H1 (cell line): Measurements from ENCODE around the gene USP53. TPM values are rescaled to one million over a fixed set of nuclear protein-coding genes. Genes with fewer than 3 reads are reported as not detected.

Experiments
- CTCF ChIA-PET: fragments of 300-600 bp; sonication (Branson Sonifier 250); formaldehyde crosslinking; loops from one replicate; lab custom pipeline; 2021; ENCODE audit not compliant: partially characterized antibody; lab: Charles Lee
- POLR2A ChIA-PET: fragments of 300-600 bp; sonication (Branson Sonifier 250); formaldehyde crosslinking; loops from one replicate; lab custom pipeline; 2021; ENCODE audit warnings: inconsistent platforms; ENCODE audit not compliant: partially characterized antibody; lab: Charles Lee
- DNase-seq, 2 experiments: peaks; one replicate each; pipeline versions ENCODE4 v3.0.0 to v3.0.0-alpha.2; 2010 to 2022; ENCODE audit warnings: low spot score in 2 of 2, low read depth in 1 of 2, mixed read lengths in 1 of 2
- FAIRE-seq: peaks from 2 replicates; lab custom pipeline; 2011; peaks lifted over from hg19 to GRCh38; lab: Jason Lieb, UNC
- H2AFZ ChIP-seq: 2 replicates; pipeline ENCODE4 v1.8.1; 2012; ENCODE audit warnings: low read length, inconsistent platforms
- H2AK5ac ChIP-seq: 2 replicates; pipeline ENCODE4 v1.6.1; 2013; ENCODE audit warnings: low read depth, low read length
- H2BK120ac ChIP-seq: replicated peaks from 2 replicates; pipeline ENCODE3; 2013; ENCODE audit warnings: low read depth, low read length, inconsistent platforms
- H2BK12ac ChIP-seq: 2 replicates; pipeline ENCODE4 v1.6.1; 2013; ENCODE audit warnings: low read depth, low read length
- H2BK15ac ChIP-seq: 2 replicates; pipeline ENCODE4 v1.6.1; 2013; ENCODE audit warnings: low read length
- H2BK20ac ChIP-seq: 2 replicates; pipeline ENCODE4 v1.6.1; 2013; ENCODE audit warnings: low read length
- H2BK5ac ChIP-seq: 2 replicates; pipeline ENCODE4 v1.6.1; 2013; ENCODE audit warnings: low read depth, low read length
- H3K14ac ChIP-seq: 2 replicates; pipeline ENCODE4 v1.6.1; 2013; ENCODE audit warnings: inconsistent platforms; ENCODE audit not compliant: insufficient read length
- H3K18ac ChIP-seq: 2 replicates; pipeline ENCODE4 v1.6.1; 2013; ENCODE audit warnings: low read length; ENCODE audit errors: extremely low read depth
- H3K23ac ChIP-seq: 2 replicates; pipeline ENCODE4 v1.6.1; 2013; ENCODE audit warnings: inconsistent platforms; ENCODE audit not compliant: insufficient read length
- H3K23me2 ChIP-seq: 2 replicates; pipeline ENCODE4 v1.6.1; 2013; ENCODE audit warnings: low read depth, low read length
- H3K27ac ChIP-seq: 2 replicates; pipeline ENCODE4 v1.6.1; 2011; ENCODE audit warnings: low read depth, low read length, inconsistent platforms
- H3K27me3 ChIP-seq, 4 experiments: replicated peaks in 1 of 4; 1 replicate in 1 of 4; 2 replicates in 3 of 4; pipeline versions ENCODE4 v1.6.1 to v1.8.1; 2011 to 2013; ENCODE audit warnings: low read length in 3 of 4, mild to moderate bottlenecking in 3 of 4, inconsistent platforms in 2 of 4, mixed read lengths in 2 of 4, moderate library complexity in 1 of 4; ENCODE audit not compliant: control insufficient read depth in 3 of 4, insufficient read depth in 3 of 4; ENCODE audit errors: extremely low read depth in 1 of 4
- H3K36me3 ChIP-seq, 4 experiments: 2 replicates each; pipeline versions ENCODE4 v1.6.1 to v1.8.1; 2011 to 2013; ENCODE audit warnings: mild to moderate bottlenecking in 4 of 4, low read length in 3 of 4, moderate library complexity in 2 of 4, control low read depth in 1 of 4, inconsistent platforms in 1 of 4; ENCODE audit not compliant: insufficient read depth in 4 of 4, control insufficient read depth in 2 of 4
- H3K4ac ChIP-seq: replicated peaks from 2 replicates; pipeline ENCODE3; 2013; ENCODE audit warnings: low read length, low read depth, mixed read lengths, inconsistent platforms; ENCODE audit not compliant: insufficient read length
- H3K4me1 ChIP-seq, 4 experiments: replicated peaks in 1 of 4; 1 replicate in 1 of 4; 2 replicates in 3 of 4; pipeline versions ENCODE4 v1.6.1 to v1.8.1; 2011 to 2013; ENCODE audit warnings: low read length in 3 of 4, inconsistent platforms in 2 of 4, mixed read lengths in 1 of 4; ENCODE audit not compliant: insufficient read depth in 4 of 4, control insufficient read depth in 3 of 4
- H3K4me2 ChIP-seq, 2 experiments: 2 replicates each; pipeline versions ENCODE4 v1.6.1 to v1.8.1; 2011 to 2013; ENCODE audit warnings: low read depth in 2 of 2, low read length in 2 of 2, control low read depth in 1 of 2, inconsistent platforms in 1 of 2, mild to moderate bottlenecking in 1 of 2; ENCODE audit not compliant: insufficient read depth in 1 of 2
- H3K4me3 ChIP-seq, 4 experiments: fragments of 200-600, 300-600 bp in 1 of 4; sonication (generic), shearing (Covaris generic), sonication (Bioruptor Twin) in 1 of 4; 2 replicates each; pipeline versions ENCODE4 v1.5.1 to v1.8.1; 2011 to 2016; ENCODE audit warnings: low read length in 4 of 4, low read depth in 3 of 4, control low read depth in 2 of 4, inconsistent platforms in 2 of 4, mild to moderate bottlenecking in 2 of 4, mixed read lengths in 1 of 4, moderate library complexity in 1 of 4; ENCODE audit not compliant: insufficient read depth in 2 of 4; ENCODE audit errors: extremely low read depth in 1 of 4
- H3K56ac ChIP-seq: replicated peaks from 2 replicates; pipeline ENCODE3; 2013; ENCODE audit warnings: low read depth, mild to moderate bottlenecking, mixed read lengths, low read length, inconsistent platforms; ENCODE audit not compliant: insufficient read length
- H3K79me1 ChIP-seq: 2 replicates; pipeline ENCODE4 v1.6.1; 2013; ENCODE audit warnings: low read depth, low read length, control low read depth
- H3K79me2 ChIP-seq, 2 experiments: 2 replicates each; pipeline versions ENCODE4 v1.6.1 to v1.8.1; 2012 to 2013; ENCODE audit warnings: low read length in 2 of 2, mild to moderate bottlenecking in 2 of 2, inconsistent platforms in 1 of 2; ENCODE audit not compliant: insufficient read depth in 2 of 2, control insufficient read depth in 1 of 2
- H3K9ac ChIP-seq, 4 experiments: replicated peaks in 1 of 4; 1 replicate in 1 of 4; 2 replicates in 3 of 4; pipeline versions ENCODE4 v1.6.1 to v1.8.1; 2011 to 2013; ENCODE audit warnings: low read depth in 3 of 4, low read length in 3 of 4, control low read depth in 2 of 4, mild to moderate bottlenecking in 2 of 4, moderate library complexity in 2 of 4, inconsistent platforms in 1 of 4; ENCODE audit errors: extremely low read depth in 1 of 4
- H3K9me3 ChIP-seq, 2 experiments: 2 replicates each; pipeline versions ENCODE4 v1.6.1 to v1.8.1; 2012 to 2013; ENCODE audit warnings: mild to moderate bottlenecking in 2 of 2, moderate library complexity in 2 of 2, control low read depth in 1 of 2, inconsistent platforms in 1 of 2, low read depth in 1 of 2, low read length in 1 of 2, mixed read lengths in 1 of 2; ENCODE audit not compliant: insufficient read depth in 2 of 2
- H4K20me1 ChIP-seq, 2 experiments: replicated peaks in 1 of 2; 2 replicates each; pipeline versions ENCODE3 to v1.8.1; 2011 to 2013; ENCODE audit warnings: inconsistent platforms in 2 of 2, low read length in 2 of 2, mild to moderate bottlenecking in 1 of 2; ENCODE audit not compliant: insufficient read depth in 2 of 2, control insufficient read depth in 1 of 2
- H4K5ac ChIP-seq: 2 replicates; pipeline ENCODE4 v1.6.1; 2013; ENCODE audit warnings: low read length, low read depth, mixed read lengths, inconsistent platforms; ENCODE audit not compliant: insufficient read length
- H4K8ac ChIP-seq: 2 replicates; pipeline ENCODE4 v1.8.0; 2013; ENCODE audit warnings: mild to moderate bottlenecking, moderate library complexity, low read length, inconsistent platforms; ENCODE audit not compliant: insufficient read depth; ENCODE audit errors: extremely low read depth
- H4K91ac ChIP-seq: replicated peaks from 2 replicates; pipeline ENCODE3; 2013; ENCODE audit warnings: low read length, mixed read lengths, inconsistent platforms; ENCODE audit not compliant: insufficient read length
- WGBS, 2 experiments: shearing (Covaris generic) in 1 of 2; methylation state at CpG; one replicate each; pipeline versions ENCODE4 v1.1.6 to v1.1.7; 2013 to 2015; ENCODE audit warnings: low lambda C conversion rate in 2 of 2, mixed read lengths in 2 of 2, inconsistent platforms in 1 of 2, low coverage in 1 of 2, missing lambda C conversion rate in 1 of 2; ENCODE audit not compliant: insufficient replicate concordance in 2 of 2, insufficient coverage in 1 of 2, insufficient read length in 1 of 2; ENCODE audit errors: extremely low coverage in 1 of 2, missing lambda C conversion rate in 1 of 2; 5-methylcytosine and 5-hydroxymethylcytosine counted together
- polyA plus RNA-seq, 7 experiments: library from polyadenylated mRNA; depleted of rRNA in 3 of 7; stranded (reverse) in 5 of 7; unstranded in 2 of 7; fragments of >200 nt in 5 of 7; fragments of 200-250 nt in 2 of 7; gene quantifications; 1 replicate in 5 of 7; 2 replicates in 1 of 7; 4 replicates in 1 of 7; pipeline versions ENCODE4 v1.2.1 to v1.2.3, GENCODE V29; 2011 to 2013; ENCODE audit warnings: missing spikeins in 2 of 7, mixed read lengths in 2 of 7
- total RNA-seq: library from RNA; stranded (reverse); fragmentation: NEBNext Ultra II Directional; extraction: Animal tissue kit (Norgen Biotek cat#: 25700); gene quantifications from 2 replicates; pipeline ENCODE4 v1.2.1, GENCODE V29; 2021

Gene USP53
- total and polyA plus RNA-seq, 2 of the 8 experiments (the other 6 are each of a cell fraction or from before 2014, with no cell fraction given), result 2.9 to 14.9 TPM

- FAIRE-seq, result no peak
- no peak overlapping the region for H3K9ac ChIP-seq
- H4K20me1 ChIP-seq, result no peaks in the 10 kb centered on the region
- peaks cover 0 to 3% (median 0%) of the 10 kb centered on the region in 4 experiments; a peak in 1 of 7 replicates for H3K4me1 ChIP-seq
- no peaks in the 10 kb centered on the region for H3K36me3 ChIP-seq
- H3K18ac ChIP-seq, result no peak overlapping the region
- no peaks in the 10 kb centered on the region for H3K23me2 ChIP-seq
- no peaks in the 10 kb centered on the region for H3K9me3 ChIP-seq
- H4K91ac ChIP-seq, result no peak overlapping the region
- no peak overlapping the region for H2AFZ ChIP-seq
- H4K5ac ChIP-seq, result no peak overlapping the region
- no peak overlapping the region for H2BK12ac ChIP-seq
- H2BK120ac ChIP-seq, result no peak overlapping the region
- ChIA-PET POLR2A (interaction anchor here (1.5 to 1.8 kb wide), 2 partner anchors 9 to 29 kb away, joined by 3 to 4 read pairs; no protein-coding TSS in a partner anchor), CTCF (interaction anchor here (0.7 to 1.4 kb wide), 3 partner anchors 18 to 1859 kb away, joined by 3 read pairs; no protein-coding TSS in a partner anchor)
- no peak overlapping the region for H3K14ac ChIP-seq
- no peaks in the 10 kb centered on the region for H3K27me3 ChIP-seq
- H2BK20ac ChIP-seq, result no peak overlapping the region
- H2BK5ac ChIP-seq, result no peak overlapping the region
- H3K56ac ChIP-seq, result no peak overlapping the region
- H3K79me2 ChIP-seq, result no peaks in the 10 kb centered on the region; a peak in 1 of 4 replicates
- no peak overlapping the region for H3K23ac ChIP-seq
- H3K4ac ChIP-seq, result no peak overlapping the region
- no peaks in the 10 kb centered on the region for H3K79me1 ChIP-seq
- H2BK15ac ChIP-seq, result no peak overlapping the region
- WGBS, 2 experiments, result 81% methylated on average over 4 of the region's 4 CpGs; no CpG with 5 or more reads in 1 of the 2 experiments
- H3K4me2 ChIP-seq, result no peak overlapping the region
- no peak overlapping the region for H3K4me3 ChIP-seq
- no peak overlapping the region for H2AK5ac ChIP-seq
- no peak overlapping the region for H4K8ac ChIP-seq
- no peak for DNase-seq
- no peak overlapping the region for H3K27ac ChIP-seq
These were observed 25.7 kb downstream of the USP53 start for GRCh38 chr4:119238068-119238722.
